IgD-negative memory B cell (primary cell): ENCODE results near the gene ACOX3. TPM values are rescaled to one million over a fixed set of nuclear protein-coding genes. Genes with fewer than 3 reads are reported as not detected.

Experiments used
- H3K27ac Mint-ChIP-seq, 3 donors: one replicate each; pipeline ENCODE4 v1.8.0; 2020 to 2022; ENCODE audit warnings: mild to moderate bottlenecking in 3 of 3, mixed read lengths in 3 of 3, moderate library complexity in 1 of 3
- H3K27me3 Mint-ChIP-seq: one replicate; pipeline ENCODE4 v1.8.0; 2021; ENCODE audit warnings: mixed read lengths
- H3K36me3 Mint-ChIP-seq: one replicate; pipeline ENCODE4 v1.8.0; 2020; ENCODE audit warnings: mild to moderate bottlenecking, mixed read lengths
- H3K4me1 Mint-ChIP-seq, 3 donors: one replicate each; pipeline ENCODE4 v1.8.0; 2020 to 2022; ENCODE audit warnings: mixed read lengths in 3 of 3, mild to moderate bottlenecking in 1 of 3
- H3K4me3 Mint-ChIP-seq, 4 donors: one replicate each; pipeline ENCODE4 v1.8.0; 2020 to 2022; ENCODE audit warnings: mild to moderate bottlenecking in 4 of 4, mixed read lengths in 4 of 4, moderate library complexity in 3 of 4
- H3K9me3 Mint-ChIP-seq, 3 donors: one replicate each; pipeline ENCODE4 v1.8.0; 2020 to 2021; ENCODE audit warnings: mixed read lengths in 3 of 3, mild to moderate bottlenecking in 1 of 3
- polyA plus RNA-seq: library from polyadenylated mRNA; unstranded; fragments of 300-500 nt; fragmentation: Illumina TruSeq; gene quantifications from one replicate; pipeline ENCODE4 v1.2.3, GENCODE V29; 2021

Gene ACOX3
- polyA plus RNA-seq, 1 donor from 2014 or later: 13.1 TPM

- Mint-ChIP-seq H3K9me3 (no peaks in the 10 kb centered on the region), H3K4me1 (no peaks in the 10 kb centered on the region), H3K4me3 (no peak overlapping the region), H3K27me3 (no peaks in the 10 kb centered on the region), H3K36me3 (peaks cover 5% of the 10 kb centered on the region), H3K27ac (no peak overlapping the region)
These were observed 64.0 kb downstream of the ACOX3 start for GRCh38 chr4:8376361-8377102.

GRCh38 chr4:8374851-8375649 lies 65.5 kb downstream of the ACOX3 start:
- Mint-ChIP-seq H3K36me3 (peaks cover 5% of the 10 kb centered on the region), H3K4me3 (no peak overlapping the region), H3K27ac (no peak overlapping the region), H3K4me1 (no peaks in the 10 kb centered on the region), H3K9me3 (no peaks in the 10 kb centered on the region), H3K27me3 (no peaks in the 10 kb centered on the region)

GRCh38 chr4:8373973-8374545 lies 66.5 kb downstream of the ACOX3 start:
- Mint-ChIP-seq H3K27me3 (no peaks in the 10 kb centered on the region), H3K4me3 (no peak overlapping the region), H3K9me3 (no peaks in the 10 kb centered on the region), H3K4me1 (no peaks in the 10 kb centered on the region), H3K36me3 (peaks cover 5% of the 10 kb centered on the region), H3K27ac (no peak overlapping the region)

- H3K4me3 Mint-ChIP-seq: no peak overlapping the region
- H3K36me3 Mint-ChIP-seq: peaks cover 5% of the 10 kb centered on the region
- no peaks in the 10 kb centered on the region for H3K9me3 Mint-ChIP-seq
- no peaks in the 10 kb centered on the region for H3K4me1 Mint-ChIP-seq
- H3K27ac Mint-ChIP-seq: no peak overlapping the region
- H3K27me3 Mint-ChIP-seq: no peaks in the 10 kb centered on the region
These were observed 67.1 kb downstream of the ACOX3 start for GRCh38 chr4:8373270-8373972.

GRCh38 chr4:8372506-8372905 lies 68.0 kb downstream of the ACOX3 start:
- peaks cover 5% of the 10 kb centered on the region for H3K36me3 Mint-ChIP-seq
- H3K9me3 Mint-ChIP-seq: no peaks in the 10 kb centered on the region
- no peak overlapping the region for H3K4me3 Mint-ChIP-seq
- H3K4me1 Mint-ChIP-seq: no peaks in the 10 kb centered on the region
- H3K27ac Mint-ChIP-seq: no peak overlapping the region
- H3K27me3 Mint-ChIP-seq: no peaks in the 10 kb centered on the region

GRCh38 chr4:8371596-8371995 lies 68.9 kb downstream of the ACOX3 start:
- Mint-ChIP-seq H3K27ac (no peak overlapping the region), H3K4me3 (no peak overlapping the region), H3K36me3 (peaks cover 6% of the 10 kb centered on the region), H3K4me1 (no peaks in the 10 kb centered on the region), H3K27me3 (no peaks in the 10 kb centered on the region), H3K9me3 (no peaks in the 10 kb centered on the region)

GRCh38 chr4:8370835-8371595 lies 69.5 kb downstream of the ACOX3 start:
- Mint-ChIP-seq H3K36me3 (peaks cover 9% of the 10 kb centered on the region), H3K27me3 (no peaks in the 10 kb centered on the region), H3K27ac (no peak overlapping the region), H3K4me3 (no peak overlapping the region), H3K4me1 (no peaks in the 10 kb centered on the region), H3K9me3 (no peaks in the 10 kb centered on the region)

- Mint-ChIP-seq H3K4me1 (no peaks in the 10 kb centered on the region), H3K4me3 (no peak overlapping the region), H3K9me3 (no peaks in the 10 kb centered on the region), H3K27ac (no peak overlapping the region), H3K27me3 (no peaks in the 10 kb centered on the region), H3K36me3 (peaks cover 7% of the 10 kb centered on the region)
These were observed 70.3 kb downstream of the ACOX3 start for GRCh38 chr4:8370106-8370787.

GRCh38 chr4:8369426-8370105 lies 71.0 kb downstream of the ACOX3 start:
- Mint-ChIP-seq H3K9me3 (no peaks in the 10 kb centered on the region), H3K36me3 (peaks cover 7% of the 10 kb centered on the region), H3K27me3 (no peaks in the 10 kb centered on the region), H3K27ac (no peak overlapping the region), H3K4me1 (no peaks in the 10 kb centered on the region), H3K4me3 (no peak overlapping the region)

GRCh38 chr4:8368998-8369397 lies 71.5 kb downstream of the ACOX3 start:
- no peak overlapping the region for H3K4me3 Mint-ChIP-seq
- no peaks in the 10 kb centered on the region for H3K27me3 Mint-ChIP-seq
- no peaks in the 10 kb centered on the region for H3K4me1 Mint-ChIP-seq
- no peak overlapping the region for H3K27ac Mint-ChIP-seq
- H3K36me3 Mint-ChIP-seq: peaks cover 7% of the 10 kb centered on the region
- no peaks in the 10 kb centered on the region for H3K9me3 Mint-ChIP-seq

- H3K9me3 Mint-ChIP-seq: no peaks in the 10 kb centered on the region
- no peaks in the 10 kb centered on the region for H3K27me3 Mint-ChIP-seq
- no peak overlapping the region for H3K27ac Mint-ChIP-seq
- H3K4me1 Mint-ChIP-seq: no peaks in the 10 kb centered on the region
- H3K36me3 Mint-ChIP-seq: peaks cover 10% of the 10 kb centered on the region
- H3K4me3 Mint-ChIP-seq: no peak overlapping the region
These were observed 72.5 kb downstream of the ACOX3 start for GRCh38 chr4:8368061-8368481.

- Mint-ChIP-seq H3K27ac (no peak overlapping the region), H3K27me3 (no peaks in the 10 kb centered on the region), H3K9me3 (no peaks in the 10 kb centered on the region), H3K4me3 (no peak overlapping the region), H3K4me1 (no peaks in the 10 kb centered on the region), H3K36me3 (peaks cover 11% of the 10 kb centered on the region)
These were observed 73.9 kb downstream of the ACOX3 start for GRCh38 chr4:8366601-8367000.

- Mint-ChIP-seq H3K9me3 (no peaks in the 10 kb centered on the region), H3K27me3 (no peaks in the 10 kb centered on the region), H3K36me3 (peaks cover 13% of the 10 kb centered on the region), H3K27ac (no peak overlapping the region), H3K4me1 (no peaks in the 10 kb centered on the region), H3K4me3 (no peak overlapping the region)
These were observed 74.6 kb downstream of the ACOX3 start for GRCh38 chr4:8365951-8366350.

GRCh38 chr4:8365353-8365752 lies 75.2 kb downstream of the ACOX3 start:
- Mint-ChIP-seq H3K4me1 (no peaks in the 10 kb centered on the region), H3K9me3 (no peaks in the 10 kb centered on the region), H3K4me3 (no peak overlapping the region), H3K27me3 (no peaks in the 10 kb centered on the region), H3K27ac (no peak overlapping the region), H3K36me3 (peaks cover 13% of the 10 kb centered on the region)
